ENCODE results near the gene RAPGEF3.
A peak's percentile ranks its signal among the peaks of the same experiment; 100 is the strongest.

The RAPGEF3 gene

GRCh38 chr12:47758834-47759690 is at the start of gene RAPGEF3:
RAPGEF3 (minus strand) TSS chr12:47758880; CDS start chr12:47758556, 324 bp downstream.
- DNase-seq = peak; percentile 89

GRCh38 chr12:47808050-47808449 is 49.4 kb upstream of the RAPGEF3 start:
- DNase-seq = peak; percentile 70

GRCh38 chr12:47807338-47807737 is 48.7 kb upstream of the RAPGEF3 start:
- DNase-seq = no peak

DNA sequence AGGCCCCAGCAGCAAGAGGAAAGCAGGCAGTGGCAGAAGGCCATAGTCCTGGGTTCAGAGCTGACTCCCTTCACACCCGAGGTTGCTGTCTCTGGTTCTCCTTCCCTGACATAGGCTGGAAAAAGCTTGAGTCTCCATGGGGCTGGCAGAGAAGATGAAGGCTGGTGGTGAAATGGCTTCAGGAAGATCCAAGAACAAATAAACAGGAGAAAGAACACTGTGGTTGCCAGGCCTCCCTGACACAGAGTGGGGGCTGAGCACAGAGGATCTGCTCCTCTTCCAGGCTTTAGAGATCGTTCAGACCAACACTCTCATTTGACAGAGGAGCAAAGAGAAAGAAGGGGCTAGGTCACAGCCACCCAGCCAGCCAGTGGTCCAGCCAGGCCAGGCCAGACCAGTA is 46.7 kb upstream of the RAPGEF3 start:
- DNase-seq = no peak

- no peak for DNase-seq
Measured at GRCh38 chr12:47804171-47804570, 45.5 kb upstream of the RAPGEF3 start.

DNA sequence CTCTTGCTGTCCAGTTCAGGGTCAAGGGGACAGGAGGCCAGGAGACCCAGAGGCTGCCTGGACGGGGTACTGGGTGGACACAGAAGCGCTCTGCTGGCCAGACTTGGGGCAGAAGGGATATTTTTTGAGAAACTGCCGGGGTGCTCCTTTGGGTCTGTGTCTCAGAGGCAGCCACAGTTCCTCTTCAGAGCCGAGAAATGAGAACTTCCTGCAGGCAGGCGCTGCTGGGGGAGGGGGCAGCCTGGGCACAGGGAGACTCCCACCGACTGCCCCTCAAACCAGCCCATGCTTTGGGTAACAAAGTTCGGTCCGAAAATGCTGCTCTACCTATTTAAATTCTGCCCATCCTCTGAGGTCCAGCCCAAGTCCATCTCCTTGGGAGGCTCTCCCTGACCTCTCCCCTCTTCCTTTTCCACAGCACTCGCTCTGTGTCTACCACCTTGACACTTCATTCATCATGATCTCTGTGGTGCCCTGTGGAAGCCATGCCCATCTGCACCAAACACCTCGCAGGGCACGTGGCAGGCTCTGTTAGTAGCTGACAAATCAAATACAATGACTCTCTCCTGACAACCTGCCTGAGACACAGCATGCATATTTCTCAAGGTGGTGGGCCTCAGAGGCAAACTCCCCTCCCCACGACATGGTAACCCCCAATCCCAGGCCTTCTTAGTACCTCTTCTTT is 44.7 kb upstream of the RAPGEF3 start:
- DNase-seq = no peak

DNA sequence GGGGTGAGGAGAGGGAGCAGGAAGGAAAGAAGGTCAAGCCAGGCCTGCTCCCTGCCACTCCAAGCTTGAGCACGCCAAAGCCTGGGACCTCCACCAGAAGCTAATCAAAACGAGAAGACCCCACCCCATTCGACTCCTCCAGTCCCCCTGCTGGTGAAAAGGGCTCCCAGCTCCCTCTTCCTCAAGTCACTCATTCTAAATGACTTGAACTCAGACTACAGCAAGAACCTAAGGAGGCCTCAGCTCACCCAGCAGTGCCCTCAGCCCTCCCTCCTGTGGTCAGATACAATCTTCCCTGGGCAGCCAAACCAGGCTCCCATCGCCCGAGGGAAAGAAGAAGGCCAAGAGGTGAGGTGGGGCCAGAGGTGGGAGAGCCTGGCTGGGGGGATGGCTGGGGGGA is 43.6 kb upstream of the RAPGEF3 start:
- no peak for DNase-seq

DNA sequence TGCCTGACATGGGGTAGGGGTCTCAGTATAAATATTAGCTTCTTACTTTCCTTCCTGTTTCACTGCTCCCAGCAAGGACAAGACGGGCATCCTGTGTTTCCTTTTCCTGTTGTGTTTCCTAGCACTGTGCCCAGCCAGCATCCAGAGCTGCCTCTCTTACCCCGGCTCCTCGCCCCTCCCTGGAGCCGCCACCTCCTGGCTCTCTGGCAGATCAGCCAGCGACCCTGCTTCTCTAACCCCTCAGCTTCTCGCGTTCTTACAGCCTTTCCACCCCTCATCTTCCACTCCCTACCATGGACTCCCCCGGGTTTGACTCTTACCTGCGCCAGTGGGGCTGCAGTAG is 43.2 kb upstream of the RAPGEF3 start:
- no peak for DNase-seq

DNA sequence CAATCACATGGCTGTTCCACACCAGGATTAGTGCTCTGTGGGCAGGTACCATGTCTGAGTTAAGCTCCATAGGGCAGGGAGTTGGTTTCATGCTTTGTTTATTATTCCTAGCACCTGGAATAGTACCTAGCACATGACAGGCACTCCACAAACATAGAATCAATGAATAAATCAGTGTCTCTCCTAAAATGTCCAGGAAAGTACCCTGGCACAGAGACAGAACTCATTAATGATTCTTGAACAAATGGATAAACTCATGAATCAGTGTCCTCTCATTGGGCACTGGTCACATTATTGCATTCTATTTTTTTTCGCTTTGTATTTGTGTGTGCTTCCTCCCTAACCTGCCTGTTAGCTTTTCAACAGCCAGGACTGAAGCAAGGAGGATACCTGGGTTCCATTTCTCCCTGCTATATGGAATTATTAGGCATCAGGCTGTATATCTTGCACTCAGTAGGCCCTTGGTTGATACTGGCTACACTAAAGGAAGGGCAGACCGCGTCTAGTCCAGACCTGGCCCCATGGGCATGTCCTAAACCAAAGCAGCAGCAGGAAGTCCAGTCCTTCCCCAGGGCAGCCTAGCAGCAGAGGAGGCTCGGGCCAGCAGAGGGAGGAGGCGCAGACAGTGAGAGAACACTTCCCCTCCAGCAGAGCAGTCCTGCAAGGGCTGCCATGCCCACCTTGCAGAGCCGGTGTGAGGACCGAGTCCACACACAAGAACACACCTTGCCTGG is 42.7 kb upstream of the RAPGEF3 start:
- DNase-seq = no peak

DNA sequence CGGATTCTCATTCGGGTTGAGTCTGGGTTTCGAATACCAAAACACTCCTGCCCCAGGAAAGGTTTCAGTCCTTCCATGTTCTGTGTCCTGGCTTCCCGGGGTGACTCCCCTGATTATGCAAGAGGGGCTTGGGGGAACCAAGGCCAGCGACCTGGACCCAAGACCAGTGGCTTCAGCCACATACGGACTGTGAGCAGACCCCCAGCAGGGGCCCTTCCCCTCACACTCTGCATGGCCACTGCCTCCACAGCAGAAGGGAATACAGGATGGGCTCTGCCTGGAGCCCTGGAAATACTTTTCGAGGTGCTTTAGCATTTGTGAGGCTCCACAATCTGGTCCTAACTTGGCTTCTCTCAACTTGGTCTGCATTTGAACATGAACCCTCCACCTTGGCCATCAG is 41.9 kb upstream of the RAPGEF3 start:
- DNase-seq = no peak

DNA sequence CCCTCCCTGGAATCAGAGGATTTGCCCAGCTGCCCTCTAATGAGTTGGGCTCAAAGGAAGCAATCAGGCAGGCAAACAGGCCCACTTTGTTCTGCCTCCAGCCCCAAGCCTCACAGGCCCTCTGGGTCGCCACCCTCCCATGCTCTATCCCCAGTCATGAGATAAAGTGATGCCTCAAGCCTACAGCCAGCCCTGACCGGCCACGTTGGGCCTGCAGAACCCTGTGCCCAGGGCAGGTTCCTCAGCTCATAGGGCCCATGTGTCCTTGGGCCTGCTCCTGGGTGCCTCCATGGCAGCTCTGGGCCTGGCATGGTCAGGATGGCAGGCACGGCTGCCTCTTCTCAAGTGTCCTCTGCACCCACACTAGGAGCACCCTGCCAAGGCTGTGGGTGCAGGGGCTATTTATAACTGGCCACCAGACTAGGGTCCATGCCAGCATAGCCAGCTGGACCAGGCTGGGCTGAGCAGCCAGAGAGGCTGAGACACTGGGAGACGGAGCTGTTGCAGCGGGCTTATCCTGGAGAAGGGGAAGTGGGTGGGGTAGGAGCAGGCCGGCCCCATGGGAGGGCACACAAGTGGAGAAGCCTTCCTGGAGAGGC is 40.8 kb upstream of the RAPGEF3 start:
- DNase-seq = no peak

DNA sequence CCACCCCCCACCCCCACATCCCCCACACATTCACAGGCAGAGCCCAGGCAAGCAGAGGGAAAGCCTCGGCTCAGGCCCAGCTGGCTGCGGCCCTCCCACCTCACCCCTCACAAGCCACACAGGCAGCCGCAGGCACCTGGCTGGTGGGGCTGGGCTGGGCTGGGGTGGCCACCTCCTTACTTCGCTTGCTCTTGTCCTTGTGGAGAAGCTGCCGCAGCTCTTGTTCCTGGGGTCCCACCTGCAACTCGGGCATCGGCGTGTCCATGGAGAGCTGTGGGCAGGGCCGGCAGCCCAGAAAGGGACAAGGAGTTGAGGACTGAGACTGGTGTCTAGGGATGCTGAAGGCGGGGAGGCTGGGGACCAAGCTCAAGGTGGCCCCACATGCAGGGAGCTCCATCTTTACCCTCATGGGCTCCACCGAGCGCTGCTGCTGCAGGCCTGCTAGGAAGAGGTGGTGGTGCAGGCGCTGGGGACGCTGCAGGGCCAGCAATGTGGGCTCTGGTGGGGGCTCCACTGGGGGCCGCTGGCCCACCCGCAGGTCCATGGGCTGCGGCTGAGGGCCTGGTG is 39.8 kb upstream of the RAPGEF3 start:
- no peak for DNase-seq

GRCh38 chr12:47797441-47797840 is 38.8 kb upstream of the RAPGEF3 start:
- no peak for DNase-seq

- no peak for DNase-seq
Measured at GRCh38 chr12:47795814-47796411, 37.2 kb upstream of the RAPGEF3 start.

GRCh38 chr12:47795121-47795813 is 36.6 kb upstream of the RAPGEF3 start:
- no peak for DNase-seq

- DNase-seq = no peak
Measured at GRCh38 chr12:47794679-47795078, 36.0 kb upstream of the RAPGEF3 start.

DNA sequence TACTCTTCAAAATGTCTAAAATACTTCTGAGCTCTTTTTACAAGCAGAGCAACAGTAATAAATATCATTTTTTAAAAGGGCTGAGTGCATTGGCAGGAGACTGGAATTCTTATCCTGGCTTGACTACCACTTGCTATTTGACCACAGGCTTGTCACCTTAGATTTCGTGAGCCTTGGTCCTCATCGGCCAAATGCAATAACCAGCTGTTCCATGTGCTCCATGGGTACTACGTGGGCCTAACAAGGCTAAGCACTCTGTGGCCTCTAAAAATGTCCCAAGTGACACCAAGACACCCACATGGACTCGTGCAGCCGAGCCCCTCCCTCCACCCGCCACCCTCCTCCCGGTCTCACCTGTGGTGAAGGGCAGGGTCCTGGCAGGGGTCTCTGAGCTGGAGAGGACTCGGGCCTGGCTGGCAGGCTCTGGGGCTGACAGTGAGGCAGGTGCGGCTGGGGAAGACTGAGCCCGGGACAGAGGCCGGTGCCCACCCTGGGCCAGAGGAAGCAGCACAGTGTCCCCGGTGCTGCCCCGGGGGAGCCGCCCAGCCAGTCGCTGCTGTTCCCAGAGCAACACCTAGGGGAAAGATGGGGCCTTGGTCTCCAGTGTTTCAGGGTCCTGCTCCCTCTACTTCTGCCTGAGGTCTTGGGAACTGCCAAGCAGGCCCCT is 34.5 kb upstream of the RAPGEF3 start:
- DNase-seq = no peak

DNA sequence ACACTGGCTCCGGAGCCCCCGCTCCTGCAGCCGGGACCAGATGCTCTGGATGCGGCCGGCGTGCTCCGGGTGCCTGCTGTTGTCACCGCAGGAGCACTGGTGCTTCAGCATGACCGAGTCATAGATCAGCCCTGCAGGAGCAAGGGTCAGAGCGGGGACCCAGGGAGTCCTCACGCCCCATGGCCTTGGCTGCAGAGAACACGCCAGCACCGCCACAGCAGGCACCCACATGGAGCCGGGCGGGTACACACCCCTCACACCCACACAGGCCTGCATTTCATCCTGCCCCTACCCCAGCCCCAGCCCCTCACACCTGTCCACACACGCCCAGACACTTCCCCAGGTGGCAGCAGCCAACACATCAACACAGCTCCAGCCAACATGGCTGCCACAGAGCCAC is 33.2 kb upstream of the RAPGEF3 start:
- no peak for DNase-seq

DNA sequence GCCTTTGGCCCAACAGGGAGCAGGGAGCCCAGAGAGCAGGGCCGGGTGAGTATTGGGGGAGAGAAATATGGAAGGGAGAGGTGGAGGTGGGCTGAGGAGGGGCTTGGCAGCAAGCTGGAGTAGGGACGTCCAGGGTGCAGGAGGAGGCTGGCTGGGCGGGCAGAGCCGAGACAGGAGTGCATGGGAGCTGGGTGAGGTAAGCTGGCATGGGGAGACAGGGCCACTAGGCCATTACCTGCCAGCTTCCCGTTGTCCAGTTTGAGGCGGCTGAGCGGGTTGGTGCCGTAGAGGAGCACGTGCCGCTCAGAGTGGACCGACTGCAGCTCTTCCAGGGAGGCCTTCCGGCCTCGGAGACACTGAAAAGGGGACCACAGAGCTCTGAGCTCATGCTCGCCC is 32.7 kb upstream of the RAPGEF3 start:
- no peak for DNase-seq

- DNase-seq = no peak
Measured at GRCh38 chr12:47790676-47791350, 32.1 kb upstream of the RAPGEF3 start.
